Vagina (tissue), 2 donors: ENCODE measurements around the gene MADD. TPM values are rescaled to one million over a fixed set of nuclear protein-coding genes. Genes with fewer than 3 reads are reported as not detected.

ENCODE experiments used
- DNase-seq, 2 donors: peaks; one replicate each; pipeline ENCODE4 v3.0.0-alpha.2; 2017; ENCODE audit errors: extremely low spot score in 2 of 2
- H3K27ac ChIP-seq: fragments of 200-600 bp; sonication (generic); one replicate; pipeline ENCODE4 v1.5.1; 2019
- H3K27me3 ChIP-seq: fragments of 200-600 bp; sonication (generic); one replicate; pipeline ENCODE4 v1.5.1; 2019
- H3K36me3 ChIP-seq, 2 donors: fragments of 200-600 bp; sonication (generic); one replicate each; pipeline ENCODE4 v1.5.1; 2017 to 2019
- H3K4me1 ChIP-seq: fragments of 200-600 bp; sonication (generic); one replicate; pipeline ENCODE4 v1.5.1; 2019
- H3K4me3 ChIP-seq, 2 donors: fragments of 200-600 bp; sonication (generic); 1 replicate in 1 of 2; 2 replicates in 1 of 2; pipeline ENCODE4 v1.5.1; 2016 to 2019
- H3K9me3 ChIP-seq: fragments of 200-600 bp; sonication (generic); one replicate; pipeline ENCODE4 v1.5.1; 2019
- CTCF ChIP-seq, 3 experiments: fragments of 450-650 bp in 2 of 3; fragments of 200-600 bp in 1 of 3; sonication (generic) in 1 of 3; IDR thresholded peaks; one replicate each; pipeline ENCODE4 v1.5.1; 2017 to 2019; ENCODE audit warnings: antibody characterized with exemption in 3 of 3, mild to moderate bottlenecking in 2 of 3, moderate library complexity in 2 of 3
- POLR2A ChIP-seq, 2 donors: fragments of 450-650 bp; IDR thresholded peaks; one replicate each; pipeline ENCODE4 v1.6.1; 2017; ENCODE audit warnings: antibody characterized with exemption in 2 of 2, mild to moderate bottlenecking in 2 of 2, moderate library complexity in 2 of 2
- POLR2AphosphoS5 ChIP-seq, 2 donors: sonication (generic); formaldehyde crosslinking; IDR thresholded peaks; one replicate each; pipeline ENCODE4 v1.9.0; 2017; ENCODE audit warnings: antibody characterized with exemption in 2 of 2, mild to moderate bottlenecking in 2 of 2, low read depth in 1 of 2; ENCODE audit not compliant: insufficient read depth in 1 of 2
- intact Hi-C: fragments of 100-400 bp; cut with DNase I; formaldehyde crosslinking; loops from one replicate; pipeline ENCODE4 v1.15.1; 2023
- total RNA-seq: library from RNA; depleted of rRNA; stranded (reverse); fragments of >200 nt; gene quantifications from one replicate; pipeline ENCODE4 v1.2.3, GENCODE V29; 2016

The MADD gene
- total RNA-seq, 1 donor from 2014 or later = 56.5 TPM

- DNase-seq = no peak
- H3K36me3 ChIP-seq = peaks cover 0 to 71% of the 10 kb centered on the region in 2 donors
- intact Hi-C loops = no loop called here
Observed at GRCh38 chr11:47239852-47240251, 30.1 kb upstream of the MADD start.

GRCh38 chr11:47241841-47242301, 28.1 kb upstream of the MADD start:
- DNase-seq = no peak
- H3K4me3 ChIP-seq = no peak overlapping the region
- no peaks in the 10 kb centered on the region for H3K9me3 ChIP-seq
- peaks cover 0 to 67% of the 10 kb centered on the region in 2 donors for H3K36me3 ChIP-seq
- no peak overlapping the region for H3K27ac ChIP-seq
- H3K4me1 ChIP-seq = peaks cover 3% of the 10 kb centered on the region
- no peaks in the 10 kb centered on the region for H3K27me3 ChIP-seq
- TF ChIP-seq POLR2AphosphoS5 (IDR thresholded peaks at IDR 0.05; ENCODE audit: insufficient read depth in 1 of 2, low read depth in 1 of 2) (no peak), POLR2A (IDR thresholded peaks at IDR 0.05) (no peak), CTCF (IDR thresholded peaks at IDR 0.05) (no peak)
- intact Hi-C loops = no loop called here

More at GRCh38 chr11:47239852-47240251, 30.1 kb upstream of the MADD start:
- H3K4me1 ChIP-seq = no peaks in the 10 kb centered on the region
- no peaks in the 10 kb centered on the region for H3K9me3 ChIP-seq
- no peak overlapping the region for H3K4me3 ChIP-seq
- TF ChIP-seq POLR2AphosphoS5 (IDR thresholded peaks at IDR 0.05; ENCODE audit: insufficient read depth in 1 of 2, low read depth in 1 of 2) = no peak
- TF ChIP-seq POLR2A (IDR thresholded peaks at IDR 0.05) = no peak
- TF ChIP-seq CTCF (IDR thresholded peaks at IDR 0.05) = no peak
- H3K27me3 ChIP-seq = no peaks in the 10 kb centered on the region
- H3K27ac ChIP-seq = no peak overlapping the region

GRCh38 chr11:47242596-47243192, 27.2 kb upstream of the MADD start:
- Histone ChIP-seq H3K27me3 (no peaks in the 10 kb centered on the region), H3K27ac (no peak overlapping the region), H3K4me3 (no peak overlapping the region), H3K36me3 (peaks cover 0 to 67% of the 10 kb centered on the region in 2 donors), H3K4me1 (peaks cover 11% of the 10 kb centered on the region), H3K9me3 (no peaks in the 10 kb centered on the region)
- DNase-seq = no peak
- TF ChIP-seq POLR2AphosphoS5 (IDR thresholded peaks at IDR 0.05; ENCODE audit: insufficient read depth in 1 of 2, low read depth in 1 of 2) (no peak), CTCF (IDR thresholded peaks at IDR 0.05) (no peak), POLR2A (IDR thresholded peaks at IDR 0.05) (no peak)
- intact Hi-C loops = no loop called here

DNA sequence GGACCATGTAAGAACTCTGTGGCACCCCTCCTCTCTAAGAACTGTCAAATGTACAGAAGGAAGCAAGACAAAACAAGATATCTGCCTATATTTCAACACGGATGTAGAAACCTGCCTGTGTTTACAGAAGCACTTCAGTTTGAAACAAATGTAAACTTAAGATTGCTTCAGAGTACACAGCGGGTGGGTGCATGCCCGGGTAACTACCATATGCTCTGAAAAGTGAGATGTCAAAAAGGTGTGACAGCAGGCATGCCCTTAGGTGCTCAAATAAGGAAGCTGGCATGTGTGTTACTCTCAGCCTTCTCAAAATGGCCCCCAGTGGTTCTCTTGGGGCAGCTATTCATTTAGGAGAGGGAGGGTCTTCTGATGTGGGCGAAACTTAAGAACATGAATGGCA, 26.5 kb upstream of the MADD start:
- no peak for DNase-seq
- intact Hi-C loops = no loop called here
- no peak overlapping the region for H3K4me3 ChIP-seq
- H3K9me3 ChIP-seq = no peaks in the 10 kb centered on the region
- peaks cover 17% of the 10 kb centered on the region for H3K4me1 ChIP-seq
- no peaks in the 10 kb centered on the region for H3K27me3 ChIP-seq
- TF ChIP-seq POLR2AphosphoS5 (IDR thresholded peaks at IDR 0.05; ENCODE audit: insufficient read depth in 1 of 2, low read depth in 1 of 2) (no peak), POLR2A (IDR thresholded peaks at IDR 0.05) (no peak), CTCF (IDR thresholded peaks at IDR 0.05) (no peak)
- H3K27ac ChIP-seq = no peak overlapping the region
- H3K36me3 ChIP-seq = peaks cover 0 to 62% of the 10 kb centered on the region in 2 donors
